NCI-H187 treated with DMSO at 0.1 percent for 48 hours (cell line): ENCODE data around the gene STMP1.
"Not testable (repeated sequence)": the region's sequence is repeated elsewhere in the genome, so short reads cannot be mapped to it uniquely, and the experiment has no call there.

Source experiments
- DNase-seq: peaks from one replicate; lab custom pipeline; 2025; lab: John Stamatoyannopoulos, UW

STMP1 gene

DNA sequence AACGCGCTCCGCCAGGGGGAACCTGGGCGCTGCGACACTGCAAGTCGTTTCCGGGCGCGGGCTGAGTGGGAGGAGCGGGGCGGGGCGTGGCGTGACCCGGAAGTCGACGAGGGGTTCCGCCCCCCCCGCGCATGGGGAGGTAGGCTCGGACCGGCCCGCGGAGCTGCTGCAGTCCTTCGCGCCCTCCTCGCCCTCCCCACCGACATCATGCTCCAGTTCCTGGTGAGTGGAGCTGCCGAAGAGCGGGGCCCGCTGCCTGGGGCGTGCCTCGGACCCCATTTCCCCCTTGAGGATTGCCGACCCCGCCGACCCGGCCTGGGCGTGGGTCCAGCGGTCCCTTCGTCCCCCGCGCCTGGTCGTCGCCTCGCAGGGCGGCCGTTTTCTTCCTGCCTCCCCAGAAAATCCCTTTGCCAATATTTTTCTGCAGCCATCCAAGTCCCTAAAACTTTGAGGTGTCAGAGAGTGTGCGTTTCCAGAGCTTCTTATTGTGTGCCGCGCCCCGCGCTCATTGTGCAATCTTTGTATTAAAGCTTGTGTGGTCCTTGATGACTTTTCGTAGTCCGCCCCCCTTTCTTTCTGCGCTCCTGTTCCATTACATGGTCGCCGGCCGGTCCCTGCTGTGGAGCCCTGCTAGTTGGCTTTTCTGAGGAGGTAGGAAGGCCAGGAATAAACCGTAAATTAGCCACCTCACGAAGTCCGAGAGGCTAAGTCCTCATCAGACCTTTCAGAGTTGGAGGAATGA lies at the start of gene STMP1:
STMP1 (plus strand) TSS at position 142 of the 742 bp plus-strand sequence.
- peak; percentile 83 for DNase-seq

DNA sequence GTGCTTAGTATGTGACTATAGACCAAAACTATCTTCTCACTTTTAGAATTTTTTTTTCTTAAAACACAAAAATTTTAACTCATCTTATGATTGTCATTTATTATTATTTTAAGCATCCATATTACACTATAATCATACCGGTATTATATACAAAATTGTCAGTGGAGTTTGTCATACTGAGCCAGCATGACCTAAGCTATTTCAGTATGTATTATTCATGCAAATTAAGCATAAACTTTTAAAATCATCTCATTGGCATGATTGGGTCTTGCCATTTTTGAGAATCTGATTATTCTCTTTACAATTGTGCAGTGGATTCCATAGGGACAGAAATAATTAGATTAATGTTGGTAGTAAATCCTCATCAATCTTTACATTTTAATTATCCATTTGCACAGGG lies 46.2 kb upstream of the STMP1 start:
- no peak for DNase-seq

DNA sequence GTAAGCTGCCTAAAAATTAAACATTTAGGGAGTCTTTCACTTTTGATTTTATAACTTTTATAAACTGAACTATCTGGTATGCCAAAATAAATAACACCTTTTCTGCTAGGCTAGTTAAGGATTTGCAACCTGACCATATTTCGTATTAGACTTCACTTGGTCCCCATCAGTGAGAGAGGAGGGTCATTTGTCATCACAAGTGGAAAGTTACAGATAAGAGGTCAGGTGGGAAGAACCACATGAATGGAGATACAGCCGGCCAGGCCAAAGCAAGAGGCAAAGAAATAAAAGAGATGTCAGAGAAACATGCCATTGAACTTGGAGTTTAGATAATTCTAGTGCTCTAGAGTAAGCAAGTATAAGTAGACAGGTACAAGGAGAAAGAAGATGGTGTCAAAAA lies 44.5 kb upstream of the STMP1 start:
- no peak for DNase-seq

GRCh38 chr7:135618510-135618909 lies 43.8 kb upstream of the STMP1 start:
- DNase-seq, result no peak

DNA sequence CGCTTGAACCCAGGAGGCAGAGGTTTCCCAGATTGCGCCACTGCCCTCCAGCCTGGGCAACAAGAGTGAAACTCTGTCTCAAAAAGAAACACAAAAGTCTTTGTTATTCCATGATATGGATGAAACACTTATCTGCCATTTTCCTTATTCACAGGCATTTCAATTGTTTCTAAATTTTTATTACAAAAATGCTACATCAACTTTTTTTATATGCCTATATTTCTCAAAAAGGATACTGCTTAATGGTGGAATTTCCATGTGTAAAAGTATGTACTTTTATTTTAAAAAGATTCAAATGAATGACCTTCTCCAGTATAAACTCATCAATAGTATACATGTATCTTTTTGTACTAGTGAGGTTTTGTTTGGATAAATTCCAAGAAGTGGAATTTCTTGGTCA lies 41.9 kb upstream of the STMP1 start:
- no peak for DNase-seq

DNA sequence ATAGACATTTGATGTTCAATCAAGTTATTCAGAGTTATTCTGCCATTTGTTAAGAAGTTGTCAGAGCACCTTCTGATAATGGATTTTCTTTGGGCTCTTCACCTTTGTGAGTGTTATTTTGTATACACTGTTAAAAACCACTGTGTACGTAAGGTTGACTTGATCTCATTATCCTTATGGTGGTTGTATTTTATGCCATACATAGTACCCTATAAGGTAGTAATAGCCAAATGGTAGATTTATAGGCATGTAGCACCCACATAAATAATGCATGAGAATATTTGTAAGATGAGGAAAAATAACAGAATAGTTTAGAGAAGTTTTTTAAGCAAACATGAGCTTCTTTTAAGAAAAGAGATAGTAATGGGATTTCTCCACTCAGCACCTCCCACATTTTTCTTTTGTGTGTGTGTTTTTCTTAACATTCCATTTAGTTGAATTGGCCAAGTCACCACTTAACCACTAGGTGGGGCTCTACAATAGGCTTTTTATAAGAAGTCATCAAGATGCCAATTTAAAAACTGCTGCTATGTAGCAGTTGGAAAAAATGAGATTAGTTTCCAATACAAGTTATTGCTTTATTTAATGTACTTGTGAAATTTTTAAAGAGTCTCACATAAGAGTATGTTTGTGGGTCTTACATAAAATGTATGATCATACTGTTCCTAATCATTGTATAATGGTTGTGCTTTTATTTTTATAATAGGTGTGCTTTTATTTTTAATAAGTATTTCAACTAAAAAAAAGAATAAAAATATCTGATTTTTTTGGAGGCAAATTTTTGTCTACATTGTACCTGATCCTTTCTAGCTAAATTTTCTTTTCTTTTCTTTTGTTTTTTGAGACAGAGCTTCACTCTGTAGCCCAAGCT lies 41.1 kb upstream of the STMP1 start:
- peak; percentile 17 for DNase-seq

- no peak for DNase-seq
Measured at GRCh38 chr7:135634191-135634878, 28.0 kb upstream of the STMP1 start.

- not testable (repeated sequence) for DNase-seq
Measured at GRCh38 chr7:135639690-135640089, 22.6 kb upstream of the STMP1 start.

DNA sequence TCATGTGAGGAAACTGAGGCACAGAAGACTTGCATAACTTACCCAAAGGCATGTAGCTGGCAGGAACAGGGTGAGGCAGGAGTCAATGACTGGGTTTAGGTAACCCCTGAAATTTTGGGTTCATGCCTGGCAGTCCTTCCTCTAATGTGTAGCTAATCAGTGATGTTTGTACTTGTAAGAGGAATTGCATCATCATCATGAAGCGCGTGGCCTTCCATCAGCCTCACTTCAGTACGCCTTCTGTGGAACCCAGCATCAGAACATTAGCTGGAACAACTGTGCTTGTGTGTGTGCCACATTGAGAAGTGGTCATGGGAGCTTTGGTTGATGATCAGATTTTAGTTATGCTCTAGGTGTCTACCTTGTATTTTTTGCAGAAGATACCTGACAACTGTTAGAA lies 18.2 kb upstream of the STMP1 start:
- no peak for DNase-seq

DNA sequence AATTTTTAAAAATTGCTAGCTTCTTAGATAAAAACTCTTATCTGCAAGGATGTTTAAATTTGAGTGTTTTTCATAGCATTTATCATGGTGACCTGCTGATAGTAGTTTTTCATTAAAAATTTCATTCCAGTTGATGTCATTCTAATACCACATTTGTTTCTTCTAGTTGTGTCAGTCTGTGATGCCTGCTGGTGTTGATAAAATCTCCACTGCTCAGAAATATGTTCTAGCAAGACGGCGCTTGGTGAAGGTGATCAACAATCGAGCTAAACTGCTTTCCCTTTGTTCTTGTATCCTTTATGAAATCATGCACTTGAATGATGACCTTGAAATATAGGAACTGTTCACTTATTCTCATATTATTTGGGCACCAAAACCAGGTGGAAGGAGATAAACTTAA lies 17.6 kb upstream of the STMP1 start:
- DNase-seq, result no peak

- DNase-seq, result no peak
Measured at GRCh38 chr7:135645296-135645904, 16.9 kb upstream of the STMP1 start.

DNA sequence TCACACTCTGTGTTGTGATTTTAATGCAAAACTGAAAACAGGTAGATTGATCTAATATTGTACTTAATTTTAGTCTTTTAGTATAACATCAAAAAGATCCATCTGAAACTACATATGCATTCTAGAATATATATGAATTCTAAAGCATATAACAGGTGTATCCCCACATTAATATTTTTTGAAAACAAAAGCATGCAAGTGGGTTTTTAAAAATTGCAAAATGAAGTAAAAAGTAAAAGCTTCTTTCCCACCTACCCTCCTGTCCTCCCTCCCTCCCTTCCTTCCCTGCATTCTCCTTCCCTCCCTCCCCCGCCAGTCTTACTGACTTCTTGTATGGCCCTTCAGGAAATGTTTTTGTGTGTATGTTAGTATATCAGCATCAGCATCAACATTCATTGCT lies 14.6 kb upstream of the STMP1 start:
- no peak for DNase-seq

DNA sequence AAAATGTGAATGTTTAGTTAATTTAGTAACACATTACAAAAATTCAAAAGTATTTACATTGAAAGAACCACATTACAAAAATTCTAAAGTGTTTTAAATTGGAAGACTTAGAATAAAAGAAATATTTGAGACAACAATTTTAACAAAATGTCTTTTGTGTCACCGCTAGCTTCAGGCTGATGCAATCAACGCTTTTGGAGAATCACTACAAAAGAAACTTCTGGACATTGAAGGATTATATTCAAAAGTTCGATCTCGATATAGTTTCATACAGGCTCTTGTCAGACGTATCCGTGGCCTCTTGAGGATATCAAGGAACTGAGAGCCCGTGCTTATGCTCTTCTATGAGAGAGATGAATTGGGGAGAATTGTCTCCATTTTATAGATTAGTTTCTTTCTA lies 14.1 kb upstream of the STMP1 start:
- DNase-seq, result no peak

GRCh38 chr7:135650831-135651573 lies 11.3 kb upstream of the STMP1 start:
- DNase-seq, result no peak

- no peak for DNase-seq
Measured at GRCh38 chr7:135653340-135654080, 8.8 kb upstream of the STMP1 start.

GRCh38 chr7:135658564-135658963 lies 3.8 kb upstream of the STMP1 start:
- no peak for DNase-seq

- no peak for DNase-seq
Measured at GRCh38 chr7:135659159-135659846, 3.0 kb upstream of the STMP1 start.

DNA sequence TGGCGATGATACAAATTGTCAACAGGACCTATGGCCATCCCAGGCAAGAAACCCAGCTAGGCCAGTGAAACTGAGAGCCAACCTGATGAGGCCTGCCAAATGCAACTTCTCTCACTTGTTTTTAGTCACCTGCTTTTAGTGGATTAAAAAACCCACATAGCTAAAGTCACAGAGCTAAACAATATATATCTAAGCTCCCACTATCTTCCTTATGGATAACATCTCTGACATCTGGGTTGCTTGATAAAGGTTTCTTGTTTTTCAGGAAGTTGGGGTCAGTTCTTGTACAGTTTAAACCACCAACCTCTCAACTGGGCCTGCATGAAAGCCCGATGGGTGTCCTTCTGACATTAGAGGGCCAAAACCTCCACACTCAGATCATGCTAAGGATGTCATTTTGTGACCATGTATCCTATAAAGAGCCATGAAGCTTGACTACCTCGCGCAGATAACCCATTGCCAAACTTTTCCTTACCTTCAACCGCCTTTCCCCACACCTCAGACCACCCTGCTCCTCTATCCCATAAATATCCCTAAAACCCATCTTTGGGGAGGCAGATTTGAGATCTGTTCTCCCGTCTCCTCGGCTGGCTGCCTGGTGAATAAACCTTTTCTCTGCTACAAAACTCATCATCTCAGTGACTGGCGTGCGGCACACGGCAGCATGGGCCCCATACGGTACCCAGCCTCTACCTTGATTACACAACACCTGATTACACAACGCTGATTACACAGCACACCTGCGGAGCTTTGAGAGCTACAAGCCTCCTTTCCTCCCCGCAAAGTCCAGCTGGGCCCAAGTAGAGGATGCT lies 797 bp upstream of the STMP1 start:
- DNase-seq, result no peak

GRCh38 chr7:135662123-135662372 lies 266 bp upstream of the STMP1 start:
- DNase-seq, result no peak
